Nephron (organoid): ENCODE measurements around the gene PTGER3.
"Not testable (repeated sequence)": the region's sequence is repeated elsewhere in the genome, so short reads cannot be mapped to it uniquely, and the experiment has no call there.

ENCODE experiments used
- H3K27ac Mint-ChIP-seq, 3 experiments: 2 replicates each; pipeline ENCODE4 v1.8.0; 2020; ENCODE audit warnings: mixed read lengths in 3 of 3, mild to moderate bottlenecking in 2 of 3, moderate library complexity in 1 of 3
- H3K27me3 Mint-ChIP-seq: 2 replicates; pipeline ENCODE4 v1.8.0; 2021; ENCODE audit warnings: low read depth, mild to moderate bottlenecking, moderate library complexity, mixed read lengths
- H3K36me3 Mint-ChIP-seq: 2 replicates; pipeline ENCODE4 v1.8.0; 2020; ENCODE audit warnings: low read depth, mixed read lengths
- H3K4me1 Mint-ChIP-seq: 2 replicates; pipeline ENCODE4 v1.8.0; 2020; ENCODE audit warnings: mixed read lengths
- H3K4me3 Mint-ChIP-seq, 3 experiments: 2 replicates each; pipeline ENCODE4 v1.8.0; 2020; ENCODE audit warnings: mild to moderate bottlenecking in 3 of 3, mixed read lengths in 3 of 3, moderate library complexity in 2 of 3
- H3K9me3 Mint-ChIP-seq: 2 replicates; pipeline ENCODE4 v1.8.0; 2020; ENCODE audit warnings: mixed read lengths
- CTCF ChIP-seq, 3 experiments: fragments of 200-600 bp; sonication (generic); IDR thresholded peaks; one replicate each; pipeline ENCODE4 v1.5.0; 2021; ENCODE audit warnings: antibody characterized with exemption in 3 of 3; ENCODE audit not compliant: unreplicated experiment in 3 of 3

The PTGER3 gene

GRCh38 chr1:70987497-70987896 is 60.1 kb downstream of the PTGER3 start:
- H3K9me3 Mint-ChIP-seq, result no peaks in the 10 kb centered on the region
- H3K4me3 Mint-ChIP-seq, result no peak overlapping the region
- H3K27me3 Mint-ChIP-seq, result no peaks in the 10 kb centered on the region
- no peak for TF ChIP-seq CTCF (IDR thresholded peaks at IDR 0.05; ENCODE audit: unreplicated experiment in 3 of 3)
- no peaks in the 10 kb centered on the region for H3K36me3 Mint-ChIP-seq
- no peak overlapping the region for H3K27ac Mint-ChIP-seq
- H3K4me1 Mint-ChIP-seq, result no peaks in the 10 kb centered on the region

- H3K4me3 Mint-ChIP-seq, H3K27me3 Mint-ChIP-seq, H3K9me3 Mint-ChIP-seq, H3K27ac Mint-ChIP-seq, H3K4me1 Mint-ChIP-seq, H3K36me3 Mint-ChIP-seq: not testable (repeated sequence)
Observed at GRCh38 chr1:70985776-70986225, 61.8 kb downstream of the PTGER3 start.

GRCh38 chr1:70985278-70985677 is 62.3 kb downstream of the PTGER3 start:
- not testable (repeated sequence) for H3K27me3 Mint-ChIP-seq, H3K9me3 Mint-ChIP-seq, H3K27ac Mint-ChIP-seq, H3K36me3 Mint-ChIP-seq, H3K4me1 Mint-ChIP-seq, H3K4me3 Mint-ChIP-seq

GRCh38 chr1:70980361-70980760 is 67.3 kb downstream of the PTGER3 start:
- H3K4me1 Mint-ChIP-seq, result no peaks in the 10 kb centered on the region
- H3K27me3 Mint-ChIP-seq, result peaks cover 3% of the 10 kb centered on the region
- no peaks in the 10 kb centered on the region for H3K9me3 Mint-ChIP-seq
- TF ChIP-seq CTCF (IDR thresholded peaks at IDR 0.05; ENCODE audit: unreplicated experiment in 3 of 3), result no peak
- no peak overlapping the region for H3K27ac Mint-ChIP-seq
- no peak overlapping the region for H3K4me3 Mint-ChIP-seq
- H3K36me3 Mint-ChIP-seq, result no peaks in the 10 kb centered on the region

- H3K9me3 Mint-ChIP-seq, result no peaks in the 10 kb centered on the region
- no peak for TF ChIP-seq CTCF (IDR thresholded peaks at IDR 0.05; ENCODE audit: unreplicated experiment in 3 of 3)
- no peak overlapping the region for H3K27ac Mint-ChIP-seq
- no peak overlapping the region for H3K4me3 Mint-ChIP-seq
- no peaks in the 10 kb centered on the region for H3K36me3 Mint-ChIP-seq
- H3K4me1 Mint-ChIP-seq, result no peaks in the 10 kb centered on the region
- peaks cover 3% of the 10 kb centered on the region for H3K27me3 Mint-ChIP-seq
Observed at GRCh38 chr1:70979881-70980280, 67.7 kb downstream of the PTGER3 start.

GRCh38 chr1:70979313-70979712 is 68.3 kb downstream of the PTGER3 start:
- H3K9me3 Mint-ChIP-seq, result no peaks in the 10 kb centered on the region
- no peaks in the 10 kb centered on the region for H3K36me3 Mint-ChIP-seq
- H3K27ac Mint-ChIP-seq, result no peak overlapping the region
- H3K27me3 Mint-ChIP-seq, result peaks cover 3% of the 10 kb centered on the region
- no peak for TF ChIP-seq CTCF (IDR thresholded peaks at IDR 0.05; ENCODE audit: unreplicated experiment in 3 of 3)
- H3K4me3 Mint-ChIP-seq, result no peak overlapping the region
- no peaks in the 10 kb centered on the region for H3K4me1 Mint-ChIP-seq

- Mint-ChIP-seq H3K27ac (no peak overlapping the region), H3K4me1 (no peaks in the 10 kb centered on the region), H3K36me3 (no peaks in the 10 kb centered on the region), H3K9me3 (no peaks in the 10 kb centered on the region), H3K4me3 (no peak overlapping the region), H3K27me3 (peaks cover 3% of the 10 kb centered on the region)
- TF ChIP-seq CTCF (IDR thresholded peaks at IDR 0.05; ENCODE audit: unreplicated experiment in 3 of 3), result no peak
Observed at GRCh38 chr1:70978623-70979022, 69.0 kb downstream of the PTGER3 start.
